Keratinocyte (primary cell): ENCODE results near the gene STKLD1.

Experiments
- CTCF ChIP-seq, 3 experiments: IDR thresholded peaks in 1 of 3; conservative IDR thresholded peaks in 1 of 3; optimal IDR thresholded peaks in 1 of 3; 2 replicates in 2 of 3; 3 replicates in 1 of 3; pipeline versions ENCODE3 to v1.5.1; 2011; ENCODE audit warnings: low read length in 3 of 3, mild to moderate bottlenecking in 3 of 3, moderate library complexity in 2 of 3, control low read depth in 1 of 3, inconsistent platforms in 1 of 3; ENCODE audit not compliant: insufficient read depth in 2 of 3; ENCODE audit errors: extremely low read depth in 1 of 3
- EZH2 ChIP-seq: IDR thresholded peaks from one replicate; pipeline ENCODE4 v1.6.1; 2012; ENCODE audit warnings: inconsistent platforms, mild to moderate bottlenecking, low read length, moderate library complexity

DNA sequence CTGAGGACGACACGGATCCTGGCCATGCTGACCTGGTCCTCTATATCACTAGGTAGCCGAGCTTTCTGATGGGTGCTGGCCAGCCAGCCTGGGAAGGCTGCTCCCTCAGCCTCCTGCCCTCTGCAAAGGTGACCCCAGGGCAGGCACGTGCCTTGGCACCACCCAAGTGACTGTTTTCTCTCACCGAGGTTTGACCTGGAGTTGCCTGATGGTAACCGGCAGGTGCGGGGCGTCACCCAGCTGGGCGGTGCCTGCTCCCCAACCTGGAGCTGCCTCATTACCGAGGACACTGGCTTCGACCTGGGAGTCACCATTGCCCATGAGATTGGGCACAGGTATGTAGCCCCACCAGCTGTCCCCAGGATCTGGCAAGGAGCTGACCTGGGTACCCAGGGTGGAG, 49.8 kb downstream of the STKLD1 start:
- TF ChIP-seq CTCF (optimal IDR thresholded peaks at IDR 0.05 in 1 of 3, IDR thresholded peaks at IDR 0.05 in 1 of 3, conservative IDR thresholded peaks at IDR 0.05 in 1 of 3; ENCODE audit: extremely low read depth in 1 of 3, insufficient read depth in 2 of 3, low read length in 3 of 3): no peak
- TF ChIP-seq EZH2: no peak
